DOHH2 (cell line): ENCODE data around the gene MAPK11.

ENCODE experiments used
- CTCF ChIP-seq: fragments of 200-600 bp; sonication (generic); IDR thresholded peaks from one replicate; pipeline ENCODE4 v1.5.1; 2014; ENCODE audit warnings: antibody characterized with exemption, mild to moderate bottlenecking, low read depth, low read length; ENCODE audit not compliant: poor library complexity, severe bottlenecking
- EZH2phosphoT487 ChIP-seq: fragments of 200-600 bp; sonication (generic); IDR thresholded peaks from 2 replicates; pipeline ENCODE4 v1.6.1; 2017; ENCODE audit warnings: borderline replicate concordance, mild to moderate bottlenecking, antibody characterized with exemption, low read length, moderate library complexity, mixed read lengths

- no peak for TF ChIP-seq CTCF
- TF ChIP-seq EZH2phosphoT487: no peak
Measured at GRCh38 chr22:50225200-50225969, 44.8 kb downstream of the MAPK11 start.
